SK-N-SH treated with all-trans-retinoic acid at 6 μM for 48 hours (cell line): ENCODE measurements around the gene PARD3.
"Not testable (repeated sequence)": the region's sequence is repeated elsewhere in the genome, so short reads cannot be mapped to it uniquely, and the experiment has no call there.

Experiments
- CREB5 ChIP-seq: fragments of 250-450 bp; sonication (Bioruptor Pico); IDR thresholded peaks from 2 replicates; pipeline ENCODE4 v1.5.1; 2020; ENCODE audit warnings: low read depth, mild to moderate bottlenecking, moderate library complexity
- PATZ1 ChIP-seq: fragments of 250-450 bp; sonication (Bioruptor Pico); IDR thresholded peaks from 2 replicates; pipeline ENCODE4 v1.8.0; 2020; ENCODE audit warnings: mild to moderate bottlenecking, moderate library complexity, borderline replicate concordance

DNA sequence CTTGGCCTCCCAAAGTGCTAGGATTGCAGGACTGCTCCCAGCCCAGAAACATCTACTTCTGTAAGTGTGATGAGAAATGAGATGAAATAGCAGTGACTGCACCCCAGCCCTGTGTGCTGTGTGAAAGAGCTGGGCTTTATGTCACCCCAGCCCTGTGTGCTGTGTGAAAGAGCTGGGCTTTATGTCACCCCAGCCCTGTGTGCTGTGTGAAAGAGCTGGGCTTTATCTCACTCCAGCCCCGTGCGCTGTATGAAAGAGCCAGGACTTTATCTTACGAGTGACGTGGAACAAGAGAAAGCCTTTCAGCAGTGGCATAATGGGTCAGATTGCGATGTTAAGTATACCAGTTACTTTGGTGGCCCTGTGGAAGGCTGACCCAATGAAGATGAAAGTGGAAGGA, 28.4 kb upstream of the PARD3 start:
- not testable (repeated sequence) for TF ChIP-seq PATZ1, CREB5 (CRISPR knock-in tag)
